ENCODE results near the gene SLC6A6.

SLC6A6 gene

DNA sequence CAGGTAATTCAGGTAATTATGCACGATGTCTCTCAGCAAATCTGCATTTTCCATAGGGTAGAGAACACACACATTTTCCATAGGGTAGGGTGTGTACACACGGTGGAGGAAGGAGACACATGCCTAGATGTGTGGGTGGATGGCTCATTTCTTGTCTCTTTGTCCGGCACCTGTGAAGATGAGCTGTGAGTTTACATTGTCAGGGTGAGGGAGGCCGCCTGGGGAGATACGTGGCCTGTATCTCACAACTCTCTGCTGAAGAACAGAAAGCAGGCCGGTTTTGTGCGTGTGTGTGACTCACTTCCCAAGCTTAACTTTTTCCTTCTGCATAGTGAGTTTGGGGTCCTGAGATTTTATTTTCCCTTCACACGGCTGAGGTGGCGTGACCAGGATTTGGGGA lies 60.3 kb downstream of the SLC6A6 start:
- H3K36me3 ChIP-seq (ENCODE audit: control insufficient read depth, insufficient read depth, low read length), result peaks cover 31% of the 10 kb centered on the region
- no peak overlapping the region for H3K4me3 ChIP-seq (replicated peaks; ENCODE audit: low read depth, low read length)
- no peak for DNase-seq (ENCODE audit: extremely low read depth, insufficient read length)
- H3K27me3 ChIP-seq (replicated peaks; ENCODE audit: control insufficient read depth, insufficient read depth, low read length), result no peaks in the 10 kb centered on the region
- TF ChIP-seq, protein P1, sequence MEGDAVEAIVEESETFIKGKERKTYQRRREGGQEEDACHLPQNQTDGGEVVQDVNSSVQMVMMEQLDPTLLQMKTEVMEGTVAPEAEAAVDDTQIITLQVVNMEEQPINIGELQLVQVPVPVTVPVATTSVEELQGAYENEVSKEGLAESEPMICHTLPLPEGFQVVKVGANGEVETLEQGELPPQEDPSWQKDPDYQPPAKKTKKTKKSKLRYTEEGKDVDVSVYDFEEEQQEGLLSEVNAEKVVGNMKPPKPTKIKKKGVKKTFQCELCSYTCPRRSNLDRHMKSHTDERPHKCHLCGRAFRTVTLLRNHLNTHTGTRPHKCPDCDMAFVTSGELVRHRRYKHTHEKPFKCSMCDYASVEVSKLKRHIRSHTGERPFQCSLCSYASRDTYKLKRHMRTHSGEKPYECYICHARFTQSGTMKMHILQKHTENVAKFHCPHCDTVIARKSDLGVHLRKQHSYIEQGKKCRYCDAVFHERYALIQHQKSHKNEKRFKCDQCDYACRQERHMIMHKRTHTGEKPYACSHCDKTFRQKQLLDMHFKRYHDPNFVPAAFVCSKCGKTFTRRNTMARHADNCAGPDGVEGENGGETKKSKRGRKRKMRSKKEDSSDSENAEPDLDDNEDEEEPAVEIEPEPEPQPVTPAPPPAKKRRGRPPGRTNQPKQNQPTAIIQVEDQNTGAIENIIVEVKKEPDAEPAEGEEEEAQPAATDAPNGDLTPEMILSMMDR (IDR thresholded peaks at IDR 0.05; ENCODE audit: insufficient read depth, low read length, poor library complexity, severe bottlenecking), result no peak

DNA sequence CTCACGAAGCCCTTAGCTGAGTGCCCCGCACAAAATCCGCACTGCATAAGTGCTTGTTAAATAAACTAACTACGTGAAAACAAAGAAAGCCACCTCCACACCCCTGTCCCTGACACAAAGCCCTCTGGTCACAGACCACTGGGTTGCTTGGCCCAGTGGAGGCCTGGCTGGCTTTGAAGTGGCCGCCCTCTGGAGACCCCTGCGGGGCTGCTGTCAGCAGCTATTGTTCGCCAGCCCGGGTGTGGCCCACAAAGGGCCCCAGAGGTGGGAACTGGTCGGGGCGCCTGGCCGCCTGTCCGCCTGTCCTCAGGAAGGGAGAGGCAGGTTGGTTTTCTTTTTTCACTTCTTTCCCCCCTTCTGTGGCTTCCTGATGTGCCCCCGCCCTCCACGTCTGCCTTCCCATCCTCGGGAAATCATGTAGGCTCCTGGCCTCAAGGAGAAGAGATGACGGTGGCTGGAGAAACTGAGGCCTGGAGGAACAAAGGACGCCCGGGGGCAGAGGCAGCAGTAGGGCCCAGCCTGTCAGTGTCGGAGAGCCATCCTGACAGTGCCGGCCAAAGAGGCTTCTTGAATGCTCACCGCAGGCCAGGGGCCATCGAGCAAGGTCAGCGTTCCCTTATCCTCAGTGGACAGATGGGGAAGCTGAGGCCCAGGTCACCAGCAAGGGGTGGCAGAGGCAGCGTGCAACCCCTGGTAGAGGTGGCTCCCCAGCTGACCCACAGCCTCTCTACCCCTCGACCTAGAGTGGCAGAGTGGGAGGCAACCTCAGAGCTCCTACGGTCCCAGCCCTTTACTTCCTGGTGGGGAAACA lies 61.1 kb downstream of the SLC6A6 start:
- Histone ChIP-seq H3K36me3 (ENCODE audit: control insufficient read depth, insufficient read depth, low read length) (peaks cover 27% of the 10 kb centered on the region), H3K4me3 (replicated peaks; ENCODE audit: low read depth, low read length) (no peak overlapping the region), H3K27me3 (replicated peaks; ENCODE audit: control insufficient read depth, insufficient read depth, low read length) (no peaks in the 10 kb centered on the region)
- DNase-seq (ENCODE audit: extremely low read depth, insufficient read length), result no peak
- TF ChIP-seq, protein P1 (IDR thresholded peaks at IDR 0.05; ENCODE audit: insufficient read depth, low read length, poor library complexity, severe bottlenecking), result no peak

DNA sequence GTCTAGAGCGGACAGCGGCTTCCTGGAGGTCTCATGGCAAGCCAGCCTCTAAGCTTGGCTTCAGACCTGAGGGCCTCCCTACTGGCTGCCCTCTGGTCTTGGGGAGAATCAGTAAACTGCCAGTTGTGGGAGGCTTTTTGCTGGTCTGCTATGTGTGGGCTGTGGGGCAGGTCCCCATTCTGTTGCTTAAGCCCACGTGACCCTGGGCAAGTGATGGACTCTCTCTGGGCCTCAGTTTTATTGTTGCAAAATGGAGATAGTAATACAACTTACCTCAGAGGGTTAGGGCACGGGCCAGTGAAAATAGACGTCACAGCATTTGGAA lies 61.7 kb downstream of the SLC6A6 start:
- DNase-seq (ENCODE audit: extremely low read depth, insufficient read length), result no peak
- Histone ChIP-seq H3K4me3 (replicated peaks; ENCODE audit: low read depth, low read length) (no peak overlapping the region), H3K27me3 (replicated peaks; ENCODE audit: control insufficient read depth, insufficient read depth, low read length) (no peaks in the 10 kb centered on the region), H3K36me3 (ENCODE audit: control insufficient read depth, insufficient read depth, low read length) (peaks cover 27% of the 10 kb centered on the region)
- TF ChIP-seq, protein P1 (IDR thresholded peaks at IDR 0.05; ENCODE audit: insufficient read depth, low read length, poor library complexity, severe bottlenecking), result no peak

DNA sequence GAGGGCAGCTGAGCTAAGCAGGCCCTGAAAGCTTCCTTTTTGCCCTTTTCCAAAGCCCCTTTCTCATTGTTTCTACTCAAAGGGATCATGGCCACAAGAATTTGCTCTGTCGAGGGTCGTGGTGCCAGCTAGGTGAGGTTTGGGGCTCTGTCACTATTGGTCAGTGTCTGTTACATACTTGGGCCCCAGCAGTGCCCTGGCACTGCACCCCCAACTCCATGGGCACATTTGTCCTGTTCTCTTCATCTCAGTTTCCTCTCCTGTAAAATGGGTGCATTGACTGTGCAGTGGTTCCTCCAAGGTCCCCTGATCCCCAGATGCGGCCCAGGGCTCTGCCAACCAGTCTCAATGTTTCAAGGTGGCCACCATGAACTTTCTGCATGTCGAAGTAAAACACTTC lies 62.1 kb downstream of the SLC6A6 start:
- TF ChIP-seq, protein P1 (IDR thresholded peaks at IDR 0.05; ENCODE audit: insufficient read depth, low read length, poor library complexity, severe bottlenecking), result no peak
- peaks cover 24% of the 10 kb centered on the region for H3K36me3 ChIP-seq (ENCODE audit: control insufficient read depth, insufficient read depth, low read length)
- no peak for DNase-seq (ENCODE audit: extremely low read depth, insufficient read length)
- H3K4me3 ChIP-seq (replicated peaks; ENCODE audit: low read depth, low read length), result no peak overlapping the region
- no peaks in the 10 kb centered on the region for H3K27me3 ChIP-seq (replicated peaks; ENCODE audit: control insufficient read depth, insufficient read depth, low read length)

DNA sequence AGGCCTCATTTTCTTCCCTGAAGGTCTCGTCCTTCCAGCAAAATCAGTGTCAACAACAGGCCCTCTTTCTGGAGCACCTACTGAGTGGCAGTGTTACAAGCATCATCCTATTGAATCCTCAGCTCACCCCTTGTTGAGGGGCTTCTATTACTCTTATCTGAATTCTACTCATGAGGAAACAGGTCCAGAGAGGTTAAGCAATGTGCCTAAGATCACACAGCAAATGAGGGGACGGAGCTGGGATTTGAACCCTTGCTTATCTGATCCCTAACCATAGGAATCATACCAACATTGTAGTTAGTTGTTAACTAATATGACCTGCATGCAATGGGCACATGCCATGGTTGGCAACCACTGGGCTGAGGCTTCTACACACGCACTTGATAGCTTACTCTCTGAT lies 63.0 kb downstream of the SLC6A6 start:
- no peak for DNase-seq (ENCODE audit: extremely low read depth, insufficient read length)
- H3K4me3 ChIP-seq (replicated peaks; ENCODE audit: low read depth, low read length), result no peak overlapping the region
- peaks cover 23% of the 10 kb centered on the region for H3K36me3 ChIP-seq (ENCODE audit: control insufficient read depth, insufficient read depth, low read length)
- no peaks in the 10 kb centered on the region for H3K27me3 ChIP-seq (replicated peaks; ENCODE audit: control insufficient read depth, insufficient read depth, low read length)
- TF ChIP-seq, protein P1 (IDR thresholded peaks at IDR 0.05; ENCODE audit: insufficient read depth, low read length, poor library complexity, severe bottlenecking), result no peak

All from GM06990 (cell line).